Stimulated activated naive CD8-positive, alpha-beta T cell treated with anti-CD3 and anti-CD28 coated beads, Interleukin-15, Interleukin-2, amounts not matched to agents 100 U/mL and 50 U/mL, for 24 hours (primary cell): ENCODE data around the gene NKX1-2.

Source experiments
- ATAC-seq: fragments of 150-1000 bp; cut with Tn5 transposase; one replicate; pipeline ENCODE4 v1.10.0; 2021
- DNase-seq: peaks from one replicate; pipeline ENCODE4 v3.0.0; 2021

NKX1-2 gene

GRCh38 chr10:124474514-124475070 lies 24.8 kb upstream of the NKX1-2 start:
- no peak for DNase-seq
- ATAC-seq, result no peak

- no peak for DNase-seq
- no peak for ATAC-seq
Observed at GRCh38 chr10:124473070-124473469, 23.2 kb upstream of the NKX1-2 start.

GRCh38 chr10:124472071-124472470 lies 22.2 kb upstream of the NKX1-2 start:
- no peak for ATAC-seq

GRCh38 chr10:124470544-124471434 lies 21.0 kb upstream of the NKX1-2 start:
- no peak for ATAC-seq

More at GRCh38 chr10:124472071-124472470, 22.2 kb upstream of the NKX1-2 start:
- no peak for DNase-seq

GRCh38 chr10:124469956-124470484 lies 20.2 kb upstream of the NKX1-2 start:
- ATAC-seq (no peak), DNase-seq (no peak)

More at GRCh38 chr10:124470544-124471434, 21.0 kb upstream of the NKX1-2 start:
- no peak for DNase-seq

GRCh38 chr10:124468624-124469023 lies 18.8 kb upstream of the NKX1-2 start:
- ATAC-seq (no peak), DNase-seq (no peak)

- no peak for DNase-seq
- ATAC-seq, result no peak
Observed at GRCh38 chr10:124467165-124467564, 17.3 kb upstream of the NKX1-2 start.

GRCh38 chr10:124465777-124466488 lies 16.1 kb upstream of the NKX1-2 start:
- ATAC-seq (no peak), DNase-seq (no peak)

GRCh38 chr10:124465003-124465776 lies 15.4 kb upstream of the NKX1-2 start:
- no peak for ATAC-seq

GRCh38 chr10:124464028-124464965 lies 14.5 kb upstream of the NKX1-2 start:
- no peak for ATAC-seq

More at GRCh38 chr10:124465003-124465776, 15.4 kb upstream of the NKX1-2 start:
- no peak for DNase-seq

GRCh38 chr10:124462348-124462695 lies 12.5 kb upstream of the NKX1-2 start:
- ATAC-seq (no peak), DNase-seq (no peak)

More at GRCh38 chr10:124464028-124464965, 14.5 kb upstream of the NKX1-2 start:
- DNase-seq, result no peak

- ATAC-seq (peak; percentile 98), DNase-seq (peak; percentile 90)
Observed at GRCh38 chr10:124461642-124462347, 12.0 kb upstream of the NKX1-2 start, which contains the start of gene LHPP. Gene LHPP (plus strand): TSS chr10:124461823. CDS start chr10:124461863, 40 bp downstream.

- ATAC-seq, result no peak
- DNase-seq, result no peak
Observed at GRCh38 chr10:124460144-124460543, 10.3 kb upstream of the NKX1-2 start.

- no peak for DNase-seq
- ATAC-seq, result no peak
Observed at GRCh38 chr10:124459395-124459794, 9.6 kb upstream of the NKX1-2 start.

GRCh38 chr10:124458889-124459288 lies 9.1 kb upstream of the NKX1-2 start:
- DNase-seq (no peak), ATAC-seq (no peak)

- no peak for ATAC-seq
Observed at GRCh38 chr10:124458473-124458872, 8.6 kb upstream of the NKX1-2 start.

GRCh38 chr10:124455441-124455840 lies 5.6 kb upstream of the NKX1-2 start:
- no peak for ATAC-seq

More at GRCh38 chr10:124458473-124458872, 8.6 kb upstream of the NKX1-2 start:
- DNase-seq, result no peak

GRCh38 chr10:124453960-124454610 lies 4.2 kb upstream of the NKX1-2 start:
- ATAC-seq, result no peak

More at GRCh38 chr10:124455441-124455840, 5.6 kb upstream of the NKX1-2 start:
- no peak for DNase-seq

GRCh38 chr10:124451276-124451675 lies 1.4 kb upstream of the NKX1-2 start:
- DNase-seq, result no peak
- no peak for ATAC-seq

More at GRCh38 chr10:124453960-124454610, 4.2 kb upstream of the NKX1-2 start:
- no peak for DNase-seq
